M059J (cell line): ENCODE measurements around the gene TSC22D1. TPM values are rescaled to one million over a fixed set of nuclear protein-coding genes. Genes with fewer than 3 reads are reported as not detected.
"Not testable (repeated sequence)": the region's sequence is repeated elsewhere in the genome, so short reads cannot be mapped to it uniquely, and the experiment has no call there.

Experiments used
- DNase-seq: peaks from one replicate; pipeline ENCODE4 v3.0.0-alpha.2; 2012; ENCODE audit warnings: low read depth
- total RNA-seq: library from RNA; depleted of rRNA; stranded (reverse); fragments of >200 nt; shearing (Covaris generic); gene quantifications from 2 replicates; pipeline ENCODE4 v1.2.3, GENCODE V29; 2014

The TSC22D1 gene
- total RNA-seq, 1 experiment from 2014 or later = 52.4 TPM

GRCh38 chr13:44506251-44506650 lies 69.9 kb downstream of the TSC22D1 start:
- DNase-seq = no peak

- DNase-seq = no peak
Observed at GRCh38 chr13:44504116-44504515, 72.0 kb downstream of the TSC22D1 start.

- DNase-seq = peak; percentile 45
Observed at GRCh38 chr13:44498969-44499368, 77.2 kb downstream of the TSC22D1 start.

GRCh38 chr13:44498502-44498901 lies 77.6 kb downstream of the TSC22D1 start:
- no peak for DNase-seq

GRCh38 chr13:44497801-44498200 lies 78.3 kb downstream of the TSC22D1 start:
- no peak for DNase-seq

- DNase-seq = no peak
Observed at GRCh38 chr13:44493213-44493812, 82.8 kb downstream of the TSC22D1 start.

- no peak for DNase-seq
Observed at GRCh38 chr13:44489751-44490150, 86.4 kb downstream of the TSC22D1 start.

GRCh38 chr13:44487989-44488388 lies 88.1 kb downstream of the TSC22D1 start:
- no peak for DNase-seq

- no peak for DNase-seq
Observed at GRCh38 chr13:44484562-44485138, 91.5 kb downstream of the TSC22D1 start.

GRCh38 chr13:44474122-44474910 lies 101.8 kb downstream of the TSC22D1 start:
- peak; percentile 43 for DNase-seq

- peak; percentile 67 for DNase-seq
Observed at GRCh38 chr13:44471686-44472085, 104.4 kb downstream of the TSC22D1 start.

GRCh38 chr13:44470638-44471562 lies 105.2 kb downstream of the TSC22D1 start:
- DNase-seq = peak; percentile 38

- DNase-seq = no peak
Observed at GRCh38 chr13:44468874-44469273, 107.3 kb downstream of the TSC22D1 start.

GRCh38 chr13:44465318-44465717 lies 110.8 kb downstream of the TSC22D1 start:
- DNase-seq = peak; percentile 15

- no peak for DNase-seq
Observed at GRCh38 chr13:44464471-44464870, 111.7 kb downstream of the TSC22D1 start.

- no peak for DNase-seq
Observed at GRCh38 chr13:44463759-44464158, 112.4 kb downstream of the TSC22D1 start.

- DNase-seq = no peak
Observed at GRCh38 chr13:44459674-44460073, 116.5 kb downstream of the TSC22D1 start.

- DNase-seq = no peak
Observed at GRCh38 chr13:44458313-44458975, 117.7 kb downstream of the TSC22D1 start.

- not testable (repeated sequence) for DNase-seq
Observed at GRCh38 chr13:44456212-44456611, 119.9 kb downstream of the TSC22D1 start.

- no peak for DNase-seq
Observed at GRCh38 chr13:44455769-44456168, 120.4 kb downstream of the TSC22D1 start.

GRCh38 chr13:44453881-44454280 lies 122.2 kb downstream of the TSC22D1 start:
- DNase-seq = no peak
